Measurements from ENCODE around the gene UBE4B. TPM values are rescaled to one million over a fixed set of nuclear protein-coding genes. Genes with fewer than 3 reads are reported as not detected.

The UBE4B gene
- total and polyA plus RNA-seq, 4 donors: 7.5 to 25.5 (median 16.6) TPM

DNA sequence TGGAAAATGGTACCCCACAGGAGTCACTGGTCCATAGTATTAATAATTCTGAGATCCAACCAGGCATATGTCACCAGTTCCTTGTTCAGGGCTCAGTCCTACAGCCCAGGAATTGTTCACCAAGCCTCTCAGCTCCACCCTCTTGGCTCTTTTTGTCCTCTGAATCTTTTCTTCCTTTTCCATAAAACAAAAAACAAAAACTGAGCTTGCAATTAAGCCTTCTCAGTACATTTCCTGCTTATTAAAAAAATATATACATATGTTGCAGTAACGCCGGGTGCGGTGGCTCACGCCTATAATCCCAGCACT is 154.2 kb downstream of the UBE4B start (continued):
- TF ChIP-seq, protein P1, sequence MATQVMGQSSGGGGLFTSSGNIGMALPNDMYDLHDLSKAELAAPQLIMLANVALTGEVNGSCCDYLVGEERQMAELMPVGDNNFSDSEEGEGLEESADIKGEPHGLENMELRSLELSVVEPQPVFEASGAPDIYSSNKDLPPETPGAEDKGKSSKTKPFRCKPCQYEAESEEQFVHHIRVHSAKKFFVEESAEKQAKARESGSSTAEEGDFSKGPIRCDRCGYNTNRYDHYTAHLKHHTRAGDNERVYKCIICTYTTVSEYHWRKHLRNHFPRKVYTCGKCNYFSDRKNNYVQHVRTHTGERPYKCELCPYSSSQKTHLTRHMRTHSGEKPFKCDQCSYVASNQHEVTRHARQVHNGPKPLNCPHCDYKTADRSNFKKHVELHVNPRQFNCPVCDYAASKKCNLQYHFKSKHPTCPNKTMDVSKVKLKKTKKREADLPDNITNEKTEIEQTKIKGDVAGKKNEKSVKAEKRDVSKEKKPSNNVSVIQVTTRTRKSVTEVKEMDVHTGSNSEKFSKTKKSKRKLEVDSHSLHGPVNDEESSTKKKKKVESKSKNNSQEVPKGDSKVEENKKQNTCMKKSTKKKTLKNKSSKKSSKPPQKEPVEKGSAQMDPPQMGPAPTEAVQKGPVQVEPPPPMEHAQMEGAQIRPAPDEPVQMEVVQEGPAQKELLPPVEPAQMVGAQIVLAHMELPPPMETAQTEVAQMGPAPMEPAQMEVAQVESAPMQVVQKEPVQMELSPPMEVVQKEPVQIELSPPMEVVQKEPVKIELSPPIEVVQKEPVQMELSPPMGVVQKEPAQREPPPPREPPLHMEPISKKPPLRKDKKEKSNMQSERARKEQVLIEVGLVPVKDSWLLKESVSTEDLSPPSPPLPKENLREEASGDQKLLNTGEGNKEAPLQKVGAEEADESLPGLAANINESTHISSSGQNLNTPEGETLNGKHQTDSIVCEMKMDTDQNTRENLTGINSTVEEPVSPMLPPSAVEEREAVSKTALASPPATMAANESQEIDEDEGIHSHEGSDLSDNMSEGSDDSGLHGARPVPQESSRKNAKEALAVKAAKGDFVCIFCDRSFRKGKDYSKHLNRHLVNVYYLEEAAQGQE (IDR thresholded peaks at IDR 0.05): no peak
- TF ChIP-seq, protein P2, sequence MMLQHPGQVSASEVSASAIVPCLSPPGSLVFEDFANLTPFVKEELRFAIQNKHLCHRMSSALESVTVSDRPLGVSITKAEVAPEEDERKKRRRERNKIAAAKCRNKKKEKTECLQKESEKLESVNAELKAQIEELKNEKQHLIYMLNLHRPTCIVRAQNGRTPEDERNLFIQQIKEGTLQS (IDR thresholded peaks at IDR 0.05): no peak
- TF ChIP-seq, protein P3, sequence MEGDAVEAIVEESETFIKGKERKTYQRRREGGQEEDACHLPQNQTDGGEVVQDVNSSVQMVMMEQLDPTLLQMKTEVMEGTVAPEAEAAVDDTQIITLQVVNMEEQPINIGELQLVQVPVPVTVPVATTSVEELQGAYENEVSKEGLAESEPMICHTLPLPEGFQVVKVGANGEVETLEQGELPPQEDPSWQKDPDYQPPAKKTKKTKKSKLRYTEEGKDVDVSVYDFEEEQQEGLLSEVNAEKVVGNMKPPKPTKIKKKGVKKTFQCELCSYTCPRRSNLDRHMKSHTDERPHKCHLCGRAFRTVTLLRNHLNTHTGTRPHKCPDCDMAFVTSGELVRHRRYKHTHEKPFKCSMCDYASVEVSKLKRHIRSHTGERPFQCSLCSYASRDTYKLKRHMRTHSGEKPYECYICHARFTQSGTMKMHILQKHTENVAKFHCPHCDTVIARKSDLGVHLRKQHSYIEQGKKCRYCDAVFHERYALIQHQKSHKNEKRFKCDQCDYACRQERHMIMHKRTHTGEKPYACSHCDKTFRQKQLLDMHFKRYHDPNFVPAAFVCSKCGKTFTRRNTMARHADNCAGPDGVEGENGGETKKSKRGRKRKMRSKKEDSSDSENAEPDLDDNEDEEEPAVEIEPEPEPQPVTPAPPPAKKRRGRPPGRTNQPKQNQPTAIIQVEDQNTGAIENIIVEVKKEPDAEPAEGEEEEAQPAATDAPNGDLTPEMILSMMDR (IDR thresholded peaks at IDR 0.05; ENCODE audit: low read depth, low read length, missing input control): no peak
- TF ChIP-seq NR2F2 (IDR thresholded peaks at IDR 0.05): no peak
- no peak for TF ChIP-seq FOXA1 (IDR thresholded peaks at IDR 0.05)
- TF ChIP-seq RAD21 (IDR thresholded peaks at IDR 0.05): no peak
- TF ChIP-seq HNF4A (conservative IDR thresholded peaks at IDR 0.05): no peak

DNA sequence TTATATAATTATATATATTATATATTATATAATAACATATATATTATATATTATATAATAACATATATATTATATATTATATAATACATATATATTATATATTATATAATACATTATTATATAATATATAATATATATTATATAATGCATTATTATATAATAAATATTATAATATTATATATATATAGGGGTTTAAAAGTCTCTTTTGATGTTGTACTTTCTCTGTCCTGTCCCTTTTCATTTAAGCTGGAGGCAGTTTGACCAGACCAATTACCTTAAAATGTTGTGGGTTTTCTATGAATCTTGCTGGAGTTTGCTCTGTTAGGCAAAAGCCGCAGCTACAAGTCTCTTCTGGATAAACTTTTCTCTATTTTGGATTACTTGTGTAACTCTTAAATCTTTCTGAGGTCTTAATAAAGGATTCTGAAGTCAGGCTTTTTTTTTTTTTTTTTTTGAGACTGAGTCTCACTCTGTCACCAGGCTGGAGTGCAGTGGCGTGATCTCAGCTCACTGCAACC is 155.4 kb downstream of the UBE4B start:
- Histone ChIP-seq H3K27ac (ENCODE audit: low read depth in 1 of 2, low read length in 2 of 2) (no peak overlapping the region), H3K9ac (ENCODE audit: low read depth in 1 of 2, low read length in 2 of 2) (no peak overlapping the region), H3K9me3 (ENCODE audit: control insufficient read depth in 4 of 4, low read length in 3 of 4) (no peaks in the 10 kb centered on the region), H3K27me3 (ENCODE audit: control insufficient read depth in 4 of 4, insufficient read depth in 4 of 4, low read length in 3 of 4) (no peaks in the 10 kb centered on the region), H3K36me3 (ENCODE audit: control insufficient read depth in 4 of 4, insufficient read depth in 3 of 4, low read depth in 1 of 4, low read length in 3 of 4) (no peaks in the 10 kb centered on the region), H3K4me1 (ENCODE audit: control insufficient read depth in 4 of 4, insufficient read depth in 4 of 4, low read length in 3 of 4) (no peaks in the 10 kb centered on the region), H3K4me3 (ENCODE audit: low read depth in 1 of 3, low read length in 3 of 3) (no peak overlapping the region)
- DNase-seq (ENCODE audit: low spot score): no peak
- 98% methylated on average over 2 of the region's 2 CpGs for WGBS
- TF ChIP-seq GABPA (IDR thresholded peaks at IDR 0.05 in 1 of 2, conservative IDR thresholded peaks at IDR 0.05 in 1 of 2): no peak
- TF ChIP-seq FOXA2 (IDR thresholded peaks at IDR 0.05): no peak
- no peak for TF ChIP-seq RAD21 (IDR thresholded peaks at IDR 0.05)
- TF ChIP-seq, protein P1 (IDR thresholded peaks at IDR 0.05): no peak
- no peak for TF ChIP-seq YY1 (IDR thresholded peaks at IDR 0.05)
- TF ChIP-seq, protein P4, sequence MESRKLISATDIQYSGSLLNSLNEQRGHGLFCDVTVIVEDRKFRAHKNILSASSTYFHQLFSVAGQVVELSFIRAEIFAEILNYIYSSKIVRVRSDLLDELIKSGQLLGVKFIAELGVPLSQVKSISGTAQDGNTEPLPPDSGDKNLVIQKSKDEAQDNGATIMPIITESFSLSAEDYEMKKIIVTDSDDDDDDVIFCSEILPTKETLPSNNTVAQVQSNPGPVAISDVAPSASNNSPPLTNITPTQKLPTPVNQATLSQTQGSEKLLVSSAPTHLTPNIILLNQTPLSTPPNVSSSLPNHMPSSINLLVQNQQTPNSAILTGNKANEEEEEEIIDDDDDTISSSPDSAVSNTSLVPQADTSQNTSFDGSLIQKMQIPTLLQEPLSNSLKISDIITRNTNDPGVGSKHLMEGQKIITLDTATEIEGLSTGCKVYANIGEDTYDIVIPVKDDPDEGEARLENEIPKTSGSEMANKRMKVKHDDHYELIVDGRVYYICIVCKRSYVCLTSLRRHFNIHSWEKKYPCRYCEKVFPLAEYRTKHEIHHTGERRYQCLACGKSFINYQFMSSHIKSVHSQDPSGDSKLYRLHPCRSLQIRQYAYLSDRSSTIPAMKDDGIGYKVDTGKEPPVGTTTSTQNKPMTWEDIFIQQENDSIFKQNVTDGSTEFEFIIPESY (IDR thresholded peaks at IDR 0.05): no peak
- TF ChIP-seq JUND (IDR thresholded peaks at IDR 0.05): no peak
- TF ChIP-seq NR2F2 (IDR thresholded peaks at IDR 0.05): no peak
- no peak for TF ChIP-seq HNF4G (IDR thresholded peaks at IDR 0.05)
- TF ChIP-seq, protein P5, sequence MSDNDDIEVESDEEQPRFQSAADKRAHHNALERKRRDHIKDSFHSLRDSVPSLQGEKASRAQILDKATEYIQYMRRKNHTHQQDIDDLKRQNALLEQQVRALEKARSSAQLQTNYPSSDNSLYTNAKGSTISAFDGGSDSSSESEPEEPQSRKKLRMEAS (IDR thresholded peaks at IDR 0.05): no peak
- TF ChIP-seq TAF1 (conservative IDR thresholded peaks at IDR 0.05): no peak
- TF ChIP-seq EGR1 (IDR thresholded peaks at IDR 0.05; ENCODE audit: low read depth in 2 of 2): no peak
- no peak for TF ChIP-seq FOXA1 (IDR thresholded peaks at IDR 0.05)
